Fibroblast of villous mesenchyme (primary cell): ENCODE measurements around the gene TTYH3. TPM values are rescaled to one million over a fixed set of nuclear protein-coding genes. Genes with fewer than 3 reads are reported as not detected.

Experiments
- DNase-seq: peaks from one replicate; pipeline ENCODE4 v3.0.0-alpha.2; 2010; ENCODE audit warnings: low read depth
- H3K4me3 ChIP-seq: 2 replicates; pipeline ENCODE4 v1.5.1; 2011; ENCODE audit warnings: low read depth, mild to moderate bottlenecking, low read length
- CTCF ChIP-seq: IDR thresholded peaks from 2 replicates; pipeline ENCODE4 v1.5.1; 2012; ENCODE audit warnings: low read depth, mild to moderate bottlenecking, low read length; ENCODE audit not compliant: insufficient read depth
- total RNA-seq: library from RNA; depleted of rRNA; stranded (reverse); fragments of >200 nt; gene quantifications from 2 replicates; pipeline ENCODE4 v1.2.3, GENCODE V29; 2012

The TTYH3 gene
- total RNA-seq, 1 donor: 61.3 TPM

DNA sequence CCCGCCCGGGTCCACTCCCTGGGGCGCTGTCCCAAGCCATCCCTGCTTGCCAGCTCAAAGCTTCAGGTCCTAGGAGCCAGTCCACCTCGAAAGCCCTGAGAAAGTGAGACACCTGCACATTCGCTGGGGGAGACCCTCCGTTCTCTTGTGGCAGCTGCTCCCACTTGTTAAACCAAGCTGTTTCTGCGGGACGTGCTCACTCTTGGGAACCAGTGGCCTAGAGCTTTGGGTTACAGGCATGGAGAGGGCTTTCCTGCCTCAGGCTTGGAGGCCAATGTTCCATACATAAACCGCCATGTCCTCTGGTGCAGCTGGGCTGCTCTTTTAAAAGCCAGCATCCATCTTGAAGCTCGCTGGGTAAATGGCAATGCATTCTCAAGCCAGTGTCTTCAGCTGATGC lies 19.9 kb upstream of the TTYH3 start:
- no peak for DNase-seq
- H3K4me3 ChIP-seq: no peak overlapping the region
- no peak for TF ChIP-seq CTCF

DNA sequence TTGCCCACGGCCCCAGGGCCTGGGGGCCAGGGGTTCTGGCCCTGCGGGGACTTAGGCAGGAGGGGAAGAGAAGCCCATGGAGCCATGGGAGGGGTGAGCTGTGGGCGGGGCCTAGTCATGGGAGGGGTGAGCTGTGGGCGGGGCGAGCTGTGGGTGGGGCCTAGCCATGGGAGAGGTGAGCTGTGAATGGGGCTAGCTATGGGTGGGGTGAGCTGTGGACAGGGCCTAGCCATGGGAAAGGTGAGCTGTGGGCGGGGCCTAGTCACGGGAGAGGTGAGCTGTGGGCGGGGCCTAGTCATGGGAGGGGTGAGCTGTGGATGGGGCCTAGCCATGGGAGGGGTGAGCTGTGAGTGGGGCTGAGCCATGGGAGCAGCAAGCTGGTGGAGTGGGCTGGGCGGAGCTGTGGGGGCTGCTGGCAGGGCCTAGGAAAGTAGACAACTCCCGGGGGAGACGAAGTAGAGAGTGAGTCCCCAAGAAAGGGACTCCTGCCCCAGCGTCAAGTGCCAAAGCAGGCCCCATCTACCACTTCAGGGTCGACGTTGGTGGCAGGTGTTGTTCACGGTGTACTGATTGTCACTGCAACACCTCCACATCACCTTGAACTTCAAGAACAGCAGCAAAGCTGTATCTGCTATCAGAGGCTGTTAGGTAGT lies 19.2 kb upstream of the TTYH3 start:
- TF ChIP-seq CTCF: no peak
- DNase-seq: no peak
- H3K4me3 ChIP-seq: no peak overlapping the region

- H3K4me3 ChIP-seq: no peak overlapping the region
- no peak for DNase-seq
- TF ChIP-seq CTCF: no peak
These were observed 18.5 kb upstream of the TTYH3 start for GRCh38 chr7:2613098-2613930.

DNA sequence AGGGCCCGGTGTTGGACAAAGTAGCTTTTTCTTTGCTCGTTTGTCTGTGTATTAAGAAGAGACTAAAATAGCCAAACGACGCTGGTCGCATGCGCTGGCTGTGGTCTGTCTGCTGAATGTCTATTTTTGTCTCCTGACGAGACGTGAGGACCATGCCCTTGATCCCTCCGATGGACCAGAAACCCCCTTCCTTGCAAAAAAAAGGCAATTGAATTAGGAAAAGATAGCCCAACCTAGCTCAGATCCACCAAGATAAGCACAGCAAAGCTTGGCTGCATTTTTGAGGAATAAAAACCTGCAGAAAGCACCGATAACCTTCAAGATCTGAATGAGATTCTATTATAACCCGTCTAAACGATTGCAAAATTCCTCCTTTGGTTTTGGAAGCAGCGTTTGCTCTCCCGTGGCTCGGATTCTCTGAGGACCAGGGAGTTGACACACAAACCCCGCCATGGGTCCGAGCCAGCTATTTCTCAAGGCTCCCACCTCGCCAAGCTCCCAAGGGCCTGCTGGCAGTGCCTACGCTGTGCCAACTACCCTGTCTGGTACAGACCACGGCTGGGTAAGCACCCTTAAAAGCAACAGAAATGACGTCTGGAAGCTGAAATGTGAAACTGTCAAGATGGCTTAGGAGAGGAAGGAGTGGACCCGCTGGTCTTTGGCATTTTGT lies 17.7 kb upstream of the TTYH3 start:
- TF ChIP-seq CTCF: no peak
- DNase-seq: peak; percentile 48
- no peak overlapping the region for H3K4me3 ChIP-seq

DNA sequence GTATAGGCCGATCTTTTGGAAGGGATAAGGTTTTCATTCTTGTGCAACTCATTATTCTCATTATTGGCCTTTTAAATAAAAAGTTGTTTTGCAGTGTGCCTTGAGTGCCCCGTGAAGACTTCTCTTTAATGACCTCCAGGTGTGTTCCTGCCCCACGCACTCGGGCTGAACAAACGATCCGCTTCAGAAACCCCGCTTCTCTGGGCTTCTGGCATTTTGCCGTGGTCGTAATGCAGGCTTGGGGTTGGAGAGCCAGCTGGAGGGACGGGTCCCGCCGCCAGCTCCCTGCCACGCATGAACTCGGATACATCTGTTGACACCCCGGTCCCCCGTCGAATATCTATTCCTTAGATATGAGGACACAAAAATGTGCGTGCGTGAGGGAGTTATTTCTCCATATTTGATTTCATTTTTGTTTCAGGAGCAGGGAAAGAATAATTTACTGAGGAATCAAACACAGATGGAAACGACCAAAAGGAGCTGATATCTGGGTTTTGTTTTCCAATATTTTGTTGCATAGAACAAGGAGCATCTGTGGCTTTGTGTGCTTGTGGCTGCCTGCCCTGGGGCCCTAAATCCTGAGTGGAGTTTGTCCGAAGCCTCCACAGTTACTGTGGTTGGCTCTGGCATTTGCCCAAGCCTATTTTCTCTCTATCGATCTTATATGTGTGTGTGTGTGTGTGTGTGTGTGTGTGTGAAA lies 17.0 kb upstream of the TTYH3 start:
- DNase-seq: no peak
- TF ChIP-seq CTCF: no peak
- no peak overlapping the region for H3K4me3 ChIP-seq

DNA sequence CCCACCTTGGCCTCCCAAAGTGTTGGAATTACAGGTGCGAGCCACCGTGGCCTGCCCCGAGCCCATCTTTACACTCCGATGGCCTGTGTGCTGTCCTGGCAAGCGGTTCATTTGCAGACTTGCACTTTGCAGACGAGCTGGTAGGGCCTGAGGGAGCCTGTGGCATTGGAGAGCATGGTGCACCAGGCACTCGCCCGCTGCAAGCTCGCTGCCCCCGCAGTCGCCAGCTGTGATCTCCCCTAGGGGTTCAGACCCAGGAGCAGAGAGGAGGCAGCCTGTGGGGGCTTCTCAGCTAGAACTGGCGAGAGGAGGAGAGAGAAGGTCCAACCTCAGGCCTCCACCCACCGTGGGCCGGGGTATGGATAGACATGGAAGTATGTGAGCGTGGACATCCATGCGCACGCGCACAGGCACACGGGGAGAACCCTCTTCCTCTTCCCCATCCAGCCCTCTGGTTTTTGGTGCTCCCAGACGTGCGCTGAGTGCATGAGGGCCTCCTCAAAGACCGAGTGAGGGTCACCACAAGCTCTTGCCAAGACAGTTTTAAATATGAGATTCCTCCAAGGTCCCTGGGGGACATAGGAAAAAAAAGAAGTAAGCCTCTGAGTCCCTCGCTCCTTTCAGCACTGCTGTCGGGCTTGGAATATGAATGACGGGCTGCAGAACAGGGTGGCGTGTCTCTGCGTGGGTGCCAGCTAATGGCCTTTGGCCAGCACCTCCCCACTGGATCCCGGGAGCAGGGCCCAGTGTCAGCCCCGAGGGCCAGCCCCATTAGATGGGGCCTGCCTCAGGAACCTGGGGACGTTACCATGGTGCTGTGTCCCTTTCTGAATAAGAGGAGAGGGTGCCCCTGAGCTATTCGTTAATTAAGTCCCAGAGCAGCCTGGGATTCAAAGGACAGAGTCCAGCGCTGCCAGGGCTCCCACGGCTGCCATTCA lies 15.1 kb upstream of the TTYH3 start:
- no peak overlapping the region for H3K4me3 ChIP-seq
- no peak for TF ChIP-seq CTCF
- DNase-seq: no peak
